MM.1S (cell line): ENCODE data around the gene TUT7.

Experiments used
- DNase-seq: peaks from one replicate; pipeline ENCODE4 v3.0.0-alpha.2; 2015
- H2AFZ ChIP-seq: fragments of 300-600 bp; sonication (generic); 2 replicates; pipeline ENCODE4 v1.6.0; 2016; ENCODE audit warnings: antibody characterized with exemption, low read length
- H3F3A ChIP-seq: fragments of 300-600 bp; sonication (generic); 2 replicates; pipeline ENCODE4 v1.6.1; 2016; ENCODE audit warnings: mild to moderate bottlenecking, antibody characterized with exemption, low read length, moderate library complexity, mixed read lengths; ENCODE audit not compliant: insufficient read depth
- H3K27ac ChIP-seq: fragments of 300-600 bp; sonication (generic); 2 replicates; pipeline ENCODE4 v1.5.1; 2016; ENCODE audit warnings: mild to moderate bottlenecking, low read length
- H3K27me3 ChIP-seq: fragments of 300-600 bp; sonication (generic); replicated peaks from 2 replicates; pipeline ENCODE4 v1.6.0; 2016; ENCODE audit warnings: low read length; ENCODE audit not compliant: insufficient read depth
- H3K36me3 ChIP-seq: fragments of 300-600 bp; sonication (generic); replicated peaks from 2 replicates; pipeline ENCODE4 v1.6.1; 2016; ENCODE audit warnings: mild to moderate bottlenecking, low read length, mixed read lengths; ENCODE audit not compliant: insufficient read depth
- H3K4me1 ChIP-seq: fragments of 300-600 bp; sonication (generic); 2 replicates; pipeline ENCODE4 v1.6.1; 2016; ENCODE audit warnings: low read length, mixed read lengths
- H3K4me2 ChIP-seq: fragments of 300-600 bp; sonication (generic); 2 replicates; pipeline ENCODE4 v1.6.0; 2016; ENCODE audit warnings: low read depth, low read length
- H3K4me3 ChIP-seq: fragments of 300-600 bp; sonication (generic); 2 replicates; pipeline ENCODE4 v1.5.1; 2016; ENCODE audit warnings: low read length, mixed read lengths
- H3K79me2 ChIP-seq: fragments of 300-600 bp; sonication (generic); 2 replicates; pipeline ENCODE4 v1.6.1; 2016; ENCODE audit warnings: mixed run types, low read length, mixed read lengths
- H3K9ac ChIP-seq: fragments of 300-600 bp; sonication (generic); 2 replicates; pipeline ENCODE4 v1.6.1; 2016; ENCODE audit warnings: low read length, mixed read lengths
- H3K9me2 ChIP-seq: fragments of 300-600 bp; sonication (generic); replicated peaks from 2 replicates; pipeline ENCODE4 v1.6.1; 2016; ENCODE audit warnings: mild to moderate bottlenecking, low read length, mixed read lengths; ENCODE audit not compliant: insufficient read depth
- H3K9me3 ChIP-seq: fragments of 300-600 bp; sonication (generic); replicated peaks from 2 replicates; pipeline ENCODE4 v1.6.1; 2016; ENCODE audit warnings: mild to moderate bottlenecking, low read length, mixed read lengths; ENCODE audit not compliant: insufficient read depth
- H4K20me1 ChIP-seq: fragments of 300-600 bp; sonication (generic); 2 replicates; pipeline ENCODE4 v1.6.1; 2016; ENCODE audit warnings: mild to moderate bottlenecking, low read length, moderate library complexity, mixed read lengths; ENCODE audit not compliant: insufficient read depth
- CTCF ChIP-seq: fragments of 300-600 bp; sonication (generic); IDR thresholded peaks from 2 replicates; pipeline ENCODE4 v1.5.1; 2016; ENCODE audit warnings: antibody characterized with exemption, low read length, mixed read lengths
- EZH2 ChIP-seq: fragments of 300-600 bp; sonication (generic); optimal IDR thresholded peaks from 2 replicates; pipeline ENCODE3; 2017; ENCODE audit warnings: low read depth, mild to moderate bottlenecking, antibody characterized with exemption, low read length, mixed read lengths
- EZH2phosphoT487 ChIP-seq: fragments of 300-600 bp; sonication (generic); IDR thresholded peaks from 2 replicates; pipeline ENCODE4 v1.6.1; 2018; ENCODE audit warnings: antibody characterized with exemption, low read length

Gene TUT7

DNA sequence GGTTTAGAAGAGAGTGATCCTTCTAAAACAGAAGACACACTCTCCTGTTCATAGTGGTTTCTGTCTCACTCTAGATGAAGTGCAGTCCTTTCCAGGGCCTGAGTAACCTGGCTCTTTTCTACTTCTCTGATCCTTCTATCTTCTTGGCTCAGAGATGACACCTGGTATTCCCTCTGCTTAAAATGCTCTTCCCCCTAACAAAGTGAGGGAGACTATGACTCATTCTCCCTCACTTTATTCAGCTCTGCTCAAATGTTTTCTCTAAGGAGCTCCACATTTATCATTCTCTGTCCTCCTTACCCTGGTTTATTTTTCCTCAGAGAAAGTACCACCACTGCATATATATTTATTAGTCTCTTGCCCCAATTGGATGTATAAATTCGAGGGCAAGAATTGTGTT, 24.6 kb downstream of the TUT7 start:
- DNase-seq: no peak
- Histone ChIP-seq H3K4me3 (no peak overlapping the region), H3K27ac (no peak overlapping the region), H3K27me3 (no peaks in the 10 kb centered on the region), H3K9ac (no peak overlapping the region), H2AFZ (no peak overlapping the region), H3F3A (no peaks in the 10 kb centered on the region), H3K4me1 (no peaks in the 10 kb centered on the region), H3K9me3 (no peaks in the 10 kb centered on the region), H3K79me2 (no peaks in the 10 kb centered on the region), H3K36me3 (peaks cover 5% of the 10 kb centered on the region), H4K20me1 (no peaks in the 10 kb centered on the region), H3K4me2 (no peak overlapping the region), H3K9me2 (no peaks in the 10 kb centered on the region)
- TF ChIP-seq CTCF (no peak), EZH2 (no peak), EZH2phosphoT487 (no peak)

DNA sequence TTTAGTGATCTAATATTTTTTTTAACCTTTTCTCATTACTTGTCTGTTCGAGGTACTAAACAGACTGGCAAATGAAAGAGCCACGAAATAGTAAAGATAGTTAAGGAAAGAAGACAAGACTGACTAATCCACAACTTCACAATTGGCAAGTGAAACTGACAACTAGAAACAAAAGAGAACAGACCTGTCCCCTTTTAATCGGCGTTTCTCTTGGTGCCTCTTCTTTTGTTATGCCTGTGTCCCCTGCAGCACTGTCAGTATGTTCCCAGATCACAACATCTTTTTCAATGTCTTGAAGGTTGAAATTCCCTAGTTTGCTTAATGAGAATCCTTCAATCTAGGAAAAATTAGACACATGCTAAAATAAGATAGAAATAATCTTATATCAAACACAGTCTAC, 26.1 kb downstream of the TUT7 start:
- Histone ChIP-seq H3K27ac (no peak overlapping the region), H3K4me2 (no peak overlapping the region), H3K36me3 (peaks cover 14% of the 10 kb centered on the region), H3K27me3 (no peaks in the 10 kb centered on the region), H3K4me3 (no peak overlapping the region), H4K20me1 (no peaks in the 10 kb centered on the region), H3F3A (no peaks in the 10 kb centered on the region), H3K9ac (no peak overlapping the region), H2AFZ (no peak overlapping the region), H3K4me1 (no peaks in the 10 kb centered on the region), H3K79me2 (no peaks in the 10 kb centered on the region), H3K9me2 (no peaks in the 10 kb centered on the region), H3K9me3 (no peaks in the 10 kb centered on the region)
- DNase-seq: no peak
- no peak for TF ChIP-seq EZH2phosphoT487
- TF ChIP-seq EZH2: no peak
- no peak for TF ChIP-seq CTCF

GRCh38 chr9:86326536-86326935, 27.7 kb downstream of the TUT7 start:
- H4K20me1 ChIP-seq: no peaks in the 10 kb centered on the region
- no peaks in the 10 kb centered on the region for H3K9me2 ChIP-seq
- H3K4me3 ChIP-seq: no peak overlapping the region
- H3F3A ChIP-seq: no peaks in the 10 kb centered on the region
- peaks cover 19% of the 10 kb centered on the region for H3K36me3 ChIP-seq
- H3K9ac ChIP-seq: no peak overlapping the region
- H2AFZ ChIP-seq: no peak overlapping the region
- no peak for DNase-seq
- H3K27ac ChIP-seq: no peak overlapping the region
- H3K9me3 ChIP-seq: no peaks in the 10 kb centered on the region
- no peak for TF ChIP-seq CTCF
- TF ChIP-seq EZH2: no peak
- no peak for TF ChIP-seq EZH2phosphoT487
- H3K4me2 ChIP-seq: no peak overlapping the region
- no peaks in the 10 kb centered on the region for H3K27me3 ChIP-seq
- no peaks in the 10 kb centered on the region for H3K79me2 ChIP-seq
- no peaks in the 10 kb centered on the region for H3K4me1 ChIP-seq
